CD4-positive, alpha-beta memory T cell (primary cell): ENCODE data around the gene NSUN2. TPM values are rescaled to one million over a fixed set of nuclear protein-coding genes. Genes with fewer than 3 reads are reported as not detected.
A peak's percentile ranks its signal among the peaks of the same experiment; 100 is the strongest.

ENCODE experiments used
- CTCF ChIA-PET: fragments of 350-600 bp; sonication (Branson Sonifier 250); formaldehyde crosslinking; loops from one replicate; lab custom pipeline; 2021; ENCODE audit warnings: inconsistent platforms; ENCODE audit not compliant: partially characterized antibody; lab: Charles Lee
- POLR2A ChIA-PET: fragments of 350-600 bp; sonication (Branson Sonifier 250); formaldehyde crosslinking; loops from one replicate; lab custom pipeline; 2021; ENCODE audit not compliant: partially characterized antibody; lab: Charles Lee
- DNase-seq, 5 donors: peaks; one replicate each; pipeline versions ENCODE4 v3.0.0 to v3.0.0-alpha.2; 2020 to 2022; ENCODE audit warnings: mixed read lengths in 1 of 5
- H3K27ac ChIP-seq: one replicate; pipeline ENCODE4 v1.7.0; 2013; ENCODE audit warnings: low read depth, low read length
- H3K27me3 ChIP-seq: 2 replicates; pipeline ENCODE4 v1.7.0; 2013; ENCODE audit warnings: mild to moderate bottlenecking, low read length, moderate library complexity; ENCODE audit not compliant: insufficient read depth
- H3K36me3 ChIP-seq: 2 replicates; pipeline ENCODE4 v1.7.0; 2013; ENCODE audit warnings: mild to moderate bottlenecking, low read length, moderate library complexity; ENCODE audit not compliant: insufficient read depth
- H3K4me1 ChIP-seq: 2 replicates; pipeline ENCODE4 v1.7.0; 2013; ENCODE audit warnings: mild to moderate bottlenecking, low read length, moderate library complexity; ENCODE audit not compliant: insufficient read depth
- H3K4me3 ChIP-seq, 2 donors: one replicate each; pipeline ENCODE4 v1.7.0; 2013; ENCODE audit warnings: low read length in 2 of 2, mild to moderate bottlenecking in 1 of 2
- H3K9me3 ChIP-seq, 2 donors: one replicate each; pipeline ENCODE4 v1.7.0; 2013; ENCODE audit warnings: low read length in 2 of 2, control low read depth in 1 of 2; ENCODE audit not compliant: control insufficient read depth in 1 of 2
- H3K27ac Mint-ChIP-seq, 7 donors: one replicate each; pipeline ENCODE4 v1.8.0; 2020 to 2021; ENCODE audit warnings: mixed read lengths in 7 of 7, mild to moderate bottlenecking in 6 of 7, inconsistent platforms in 3 of 7, moderate library complexity in 3 of 7
- H3K27me3 Mint-ChIP-seq, 2 donors: one replicate each; pipeline ENCODE4 v1.8.0; 2020 to 2021; ENCODE audit warnings: mixed read lengths in 2 of 2
- H3K36me3 Mint-ChIP-seq, 2 donors: one replicate each; pipeline ENCODE4 v1.8.0; 2020 to 2021; ENCODE audit warnings: mixed read lengths in 2 of 2, inconsistent platforms in 1 of 2, mild to moderate bottlenecking in 1 of 2
- H3K4me1 Mint-ChIP-seq, 4 donors: one replicate each; pipeline ENCODE4 v1.8.0; 2020 to 2021; ENCODE audit warnings: mixed read lengths in 4 of 4, mild to moderate bottlenecking in 1 of 4
- H3K4me3 Mint-ChIP-seq, 8 donors: one replicate each; pipeline ENCODE4 v1.8.0; 2020 to 2021; ENCODE audit warnings: mixed read lengths in 8 of 8, mild to moderate bottlenecking in 7 of 8, moderate library complexity in 6 of 8, inconsistent platforms in 3 of 8
- H3K9me3 Mint-ChIP-seq, 8 donors: one replicate each; pipeline ENCODE4 v1.8.0; 2020 to 2021; ENCODE audit warnings: mixed read lengths in 8 of 8, mild to moderate bottlenecking in 5 of 8, inconsistent platforms in 3 of 8, moderate library complexity in 1 of 8
- intact Hi-C: fragments of 100-400 bp; cut with micrococcal nuclease; formaldehyde crosslinking; loops from one replicate; pipeline ENCODE4 v1.15.1; 2023
- polyA plus RNA-seq, 2 donors: library from polyadenylated mRNA; unstranded; fragments of 300-500 nt; fragmentation: Illumina TruSeq; gene quantifications; one replicate each; pipeline ENCODE4 v1.2.3, GENCODE V29; 2021
- total RNA-seq, 2 experiments: library from RNA; stranded (reverse); gene quantifications; one replicate each; pipeline ENCODE4 v1.2.3, GENCODE V29; 2021

Gene NSUN2
- total and polyA plus RNA-seq, 4 experiments from 2014 or later, result 22.6 to 81.6 (median 60.3) TPM

GRCh38 chr5:6554812-6555211 lies 78.0 kb downstream of the NSUN2 start:
- POLR2A ChIA-PET, result no interaction called here
- H3K27me3 Mint-ChIP-seq, result peaks cover 9 to 11% of the 10 kb centered on the region in 2 donors
- H3K4me3 Mint-ChIP-seq, result no peak overlapping the region

GRCh38 chr5:6553972-6554371 lies 78.9 kb downstream of the NSUN2 start:
- H3K9me3 ChIP-seq, result no peaks in the 10 kb centered on the region
- no peak overlapping the region for H3K4me3 Mint-ChIP-seq
- no peak overlapping the region for H3K4me3 ChIP-seq
- DNase-seq, result no peak
- no peak overlapping the region for H3K27ac Mint-ChIP-seq
- intact Hi-C loops, result no loop called here
- no peaks in the 10 kb centered on the region for H3K36me3 ChIP-seq
- H3K4me1 Mint-ChIP-seq, result no peaks in the 10 kb centered on the region
- H3K27me3 ChIP-seq, result no peaks in the 10 kb centered on the region
- no peaks in the 10 kb centered on the region for H3K36me3 Mint-ChIP-seq
- no peak overlapping the region for H3K27ac ChIP-seq
- no peaks in the 10 kb centered on the region for H3K9me3 Mint-ChIP-seq
- ChIA-PET CTCF (no interaction called here), POLR2A (no interaction called here)
- peaks cover 9 to 11% of the 10 kb centered on the region in 2 donors for H3K27me3 Mint-ChIP-seq
- no peaks in the 10 kb centered on the region for H3K4me1 ChIP-seq

More at GRCh38 chr5:6554812-6555211, 78.0 kb downstream of the NSUN2 start:
- no peaks in the 10 kb centered on the region for H3K4me1 Mint-ChIP-seq
- H3K36me3 Mint-ChIP-seq, result no peaks in the 10 kb centered on the region
- Histone ChIP-seq H3K36me3 (no peaks in the 10 kb centered on the region), H3K9me3 (no peaks in the 10 kb centered on the region), H3K4me3 (no peak overlapping the region), H3K27ac (no peak overlapping the region), H3K4me1 (no peaks in the 10 kb centered on the region), H3K27me3 (no peaks in the 10 kb centered on the region)
- CTCF ChIA-PET, result no interaction called here
- no peak overlapping the region for H3K27ac Mint-ChIP-seq
- H3K9me3 Mint-ChIP-seq, result peaks cover 0 to 2% (median 0%) of the 10 kb centered on the region in 8 donors
- DNase-seq, result no peak
- intact Hi-C loops, result no loop called here

GRCh38 chr5:6552612-6553011 lies 80.2 kb downstream of the NSUN2 start:
- no peaks in the 10 kb centered on the region for H3K4me1 Mint-ChIP-seq
- H3K27me3 Mint-ChIP-seq, result peaks cover 9 to 11% of the 10 kb centered on the region in 2 donors
- no peak overlapping the region for H3K4me3 Mint-ChIP-seq
- intact Hi-C loops, result no loop called here
- no peaks in the 10 kb centered on the region for H3K9me3 Mint-ChIP-seq
- Histone ChIP-seq H3K9me3 (no peaks in the 10 kb centered on the region), H3K27ac (no peak overlapping the region), H3K36me3 (no peaks in the 10 kb centered on the region), H3K4me1 (no peaks in the 10 kb centered on the region), H3K27me3 (no peaks in the 10 kb centered on the region), H3K4me3 (no peak overlapping the region)
- ChIA-PET POLR2A (no interaction called here), CTCF (no interaction called here)
- DNase-seq, result no peak
- no peak overlapping the region for H3K27ac Mint-ChIP-seq
- H3K36me3 Mint-ChIP-seq, result no peaks in the 10 kb centered on the region

DNA sequence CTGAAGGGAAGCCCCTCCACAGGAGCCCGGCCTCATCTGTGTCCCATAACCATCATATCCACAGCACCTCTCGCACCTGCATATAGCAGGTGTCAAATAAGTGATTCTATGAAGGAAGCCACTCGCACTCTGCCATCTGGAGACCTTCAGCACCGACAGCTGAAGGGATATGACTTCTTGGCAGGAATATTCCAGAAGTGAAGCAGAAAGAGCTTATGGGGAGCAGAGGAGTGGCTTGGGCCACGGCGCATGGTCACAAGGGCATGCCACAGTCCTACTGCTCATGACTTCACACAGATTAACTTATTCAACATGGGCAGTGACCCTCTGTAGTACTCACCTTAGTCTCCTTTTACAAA lies 80.9 kb downstream of the NSUN2 start:
- H3K27ac Mint-ChIP-seq, result no peak overlapping the region
- ChIA-PET CTCF (interaction anchor here (0.6 kb wide), 1 partner anchor 1064 kb away, joined by 3 read pairs; no protein-coding TSS in a partner anchor), POLR2A (no interaction called here)
- Histone ChIP-seq H3K27ac (no peak overlapping the region), H3K4me3 (no peak overlapping the region), H3K9me3 (no peaks in the 10 kb centered on the region), H3K4me1 (no peaks in the 10 kb centered on the region), H3K36me3 (no peaks in the 10 kb centered on the region), H3K27me3 (no peaks in the 10 kb centered on the region)
- peaks cover 0 to 3% (median 0%) of the 10 kb centered on the region in 4 donors for H3K4me1 Mint-ChIP-seq
- DNase-seq, result no peak
- intact Hi-C loops, result no loop called here
- peaks cover 7 to 14% of the 10 kb centered on the region in 2 donors for H3K27me3 Mint-ChIP-seq
- no peaks in the 10 kb centered on the region for H3K9me3 Mint-ChIP-seq
- no peak overlapping the region for H3K4me3 Mint-ChIP-seq
- H3K36me3 Mint-ChIP-seq, result no peaks in the 10 kb centered on the region

DNA sequence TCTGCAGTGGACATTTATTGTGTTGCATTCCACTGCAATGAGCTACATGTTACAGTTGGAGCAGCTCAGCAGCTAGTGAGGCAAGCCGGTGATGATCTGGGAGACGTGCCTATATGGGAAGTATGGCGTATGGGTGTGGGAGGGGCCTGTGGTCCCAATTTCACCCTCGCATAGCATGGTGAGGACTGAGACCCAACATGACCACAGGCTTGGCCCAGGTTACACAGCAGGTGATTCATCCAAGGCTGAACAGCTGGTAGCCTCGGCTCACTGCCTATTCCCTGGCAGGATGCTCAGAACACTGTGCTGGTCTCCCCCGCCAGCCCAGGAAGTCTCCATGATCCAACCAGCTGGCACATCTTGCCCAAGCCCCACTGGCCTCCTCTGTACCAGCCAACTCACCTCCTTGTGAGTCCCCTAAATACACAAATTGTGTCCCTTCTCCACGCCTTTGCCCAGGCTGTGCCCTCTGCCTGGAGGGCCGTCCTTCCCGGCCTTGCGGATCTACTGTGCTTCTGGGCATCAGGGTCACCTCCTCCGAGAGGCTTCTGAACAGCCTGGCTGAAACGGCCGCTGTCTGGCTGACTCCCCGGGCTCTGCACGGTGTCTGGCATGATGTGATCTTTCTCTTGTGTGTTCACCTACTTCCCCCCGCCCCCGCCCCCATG lies 81.4 kb downstream of the NSUN2 start:
- DNase-seq, result no peak
- intact Hi-C loops, result no loop called here
- Histone ChIP-seq H3K4me1 (no peaks in the 10 kb centered on the region), H3K9me3 (no peaks in the 10 kb centered on the region), H3K27ac (no peak overlapping the region), H3K27me3 (no peaks in the 10 kb centered on the region), H3K36me3 (no peaks in the 10 kb centered on the region), H3K4me3 (no peak overlapping the region)
- Mint-ChIP-seq H3K36me3 (no peaks in the 10 kb centered on the region), H3K4me1 (peaks cover 0 to 3% (median under 1%) of the 10 kb centered on the region in 4 donors), H3K9me3 (no peaks in the 10 kb centered on the region), H3K4me3 (no peak overlapping the region), H3K27ac (peak overlapping the region in 1 of 7 donors; percentile 57), H3K27me3 (peaks cover 7 to 11% of the 10 kb centered on the region in 2 donors)
- ChIA-PET CTCF (interaction anchor here (0.6 kb wide), 1 partner anchor 1063 kb away, joined by 3 read pairs; no protein-coding TSS in a partner anchor), POLR2A (no interaction called here)

- Histone ChIP-seq H3K4me3 (no peak overlapping the region), H3K27ac (no peak overlapping the region), H3K27me3 (no peaks in the 10 kb centered on the region), H3K4me1 (no peaks in the 10 kb centered on the region), H3K9me3 (no peaks in the 10 kb centered on the region), H3K36me3 (no peaks in the 10 kb centered on the region)
- ChIA-PET CTCF (no interaction called here), POLR2A (no interaction called here)
- Mint-ChIP-seq H3K9me3 (no peaks in the 10 kb centered on the region), H3K4me3 (no peak overlapping the region), H3K27ac (no peak overlapping the region), H3K4me1 (peaks cover 0 to 3% (median under 1%) of the 10 kb centered on the region in 4 donors), H3K27me3 (peaks cover 9 to 11% of the 10 kb centered on the region in 2 donors), H3K36me3 (no peaks in the 10 kb centered on the region)
- DNase-seq, result no peak
- intact Hi-C loops, result no loop called here
Observed at GRCh38 chr5:6550628-6551027, 82.2 kb downstream of the NSUN2 start.
